Neural crest cell (in vitro differentiated cells): Measurements from ENCODE around the gene STARD7. TPM values are rescaled to one million over a fixed set of nuclear protein-coding genes. Genes with fewer than 3 reads are reported as not detected.

Experiments
- DNase-seq: peaks from one replicate; pipeline ENCODE4 v3.0.0; 2021; ENCODE audit warnings: low read depth, mixed read lengths, low spot score
- H3K27ac Mint-ChIP-seq: one replicate; pipeline ENCODE4 v1.8.0; 2021; ENCODE audit warnings: mild to moderate bottlenecking, mixed read lengths; ENCODE audit not compliant: unreplicated experiment
- H3K27me3 Mint-ChIP-seq: 2 replicates; pipeline ENCODE4 v1.8.0; 2021; ENCODE audit warnings: low read depth, mild to moderate bottlenecking, mixed read lengths
- H3K36me3 Mint-ChIP-seq: 2 replicates; pipeline ENCODE4 v1.8.0; 2021; ENCODE audit warnings: low read depth, mild to moderate bottlenecking, mixed read lengths
- H3K4me1 Mint-ChIP-seq: 2 replicates; pipeline ENCODE4 v1.8.0; 2021; ENCODE audit warnings: mixed read lengths
- H3K4me3 Mint-ChIP-seq: one replicate; pipeline ENCODE4 v1.8.0; 2021; ENCODE audit warnings: mild to moderate bottlenecking, mixed read lengths
- H3K9me3 Mint-ChIP-seq: 2 replicates; pipeline ENCODE4 v1.8.0; 2021; ENCODE audit warnings: mixed read lengths
- total RNA-seq: library from RNA; stranded (reverse); gene quantifications from 2 replicates; pipeline ENCODE4 v1.2.1, GENCODE V29; 2021
- TF ChIP-seq, protein P1 (sequence below): fragments of 200-600 bp; sonication (generic); conservative IDR thresholded peaks from 2 replicates; pipeline ENCODE4 v1.5.0; 2021; ENCODE audit warnings: antibody characterized with exemption, mild to moderate bottlenecking

STARD7 gene
- total RNA-seq, 1 donor from 2014 or later: 178 TPM

DNA sequence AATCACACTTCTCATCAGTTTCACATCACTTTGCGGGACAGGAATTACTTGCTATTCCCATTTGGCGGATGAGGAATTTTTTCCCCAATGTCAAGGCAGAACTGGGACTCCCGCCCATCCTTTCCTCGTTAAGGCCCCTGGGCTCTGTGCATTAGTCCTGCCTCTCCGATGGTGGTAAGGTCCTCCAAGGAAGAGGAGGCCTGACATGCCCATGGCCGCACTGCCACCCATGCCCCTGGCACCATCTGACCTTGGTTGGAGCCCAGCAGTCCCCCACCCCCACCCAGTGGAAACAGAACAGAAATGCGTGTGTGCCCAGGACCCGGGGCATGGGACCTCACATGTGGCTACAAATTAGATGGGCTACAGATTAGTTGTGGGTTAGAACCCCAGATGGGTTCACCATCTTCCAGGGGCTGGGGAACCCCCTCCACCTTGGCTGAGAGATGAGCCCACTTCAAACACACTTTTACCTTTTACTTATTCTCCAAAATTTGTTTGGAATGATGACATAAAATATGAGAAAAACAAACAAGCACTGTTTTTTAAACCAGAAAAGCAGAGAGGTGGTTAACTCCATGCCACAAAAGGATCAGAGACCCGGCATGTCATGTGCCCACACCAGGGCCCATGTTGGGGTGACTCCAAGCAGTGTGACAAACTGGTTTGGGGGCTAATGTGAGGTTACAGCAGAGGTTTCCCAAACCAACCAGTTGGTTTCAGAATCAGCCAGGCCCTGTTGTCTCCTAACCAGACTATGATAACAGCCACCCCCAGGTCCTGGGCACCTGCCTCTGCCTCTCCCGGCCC is 52.4 kb downstream of the STARD7 start:
- peaks cover 19% of the 10 kb centered on the region for H3K4me1 Mint-ChIP-seq

GRCh38 chr2:96154506-96155380 is 53.9 kb downstream of the STARD7 start:
- H3K27me3 Mint-ChIP-seq: no peaks in the 10 kb centered on the region

More for the DNA sequence above, 52.4 kb downstream of the STARD7 start:
- Mint-ChIP-seq H3K36me3 (no peaks in the 10 kb centered on the region), H3K27ac (no peak overlapping the region), H3K4me3 (no peak overlapping the region), H3K27me3 (no peaks in the 10 kb centered on the region), H3K9me3 (peaks cover 6% of the 10 kb centered on the region)
- TF ChIP-seq, protein P1, sequence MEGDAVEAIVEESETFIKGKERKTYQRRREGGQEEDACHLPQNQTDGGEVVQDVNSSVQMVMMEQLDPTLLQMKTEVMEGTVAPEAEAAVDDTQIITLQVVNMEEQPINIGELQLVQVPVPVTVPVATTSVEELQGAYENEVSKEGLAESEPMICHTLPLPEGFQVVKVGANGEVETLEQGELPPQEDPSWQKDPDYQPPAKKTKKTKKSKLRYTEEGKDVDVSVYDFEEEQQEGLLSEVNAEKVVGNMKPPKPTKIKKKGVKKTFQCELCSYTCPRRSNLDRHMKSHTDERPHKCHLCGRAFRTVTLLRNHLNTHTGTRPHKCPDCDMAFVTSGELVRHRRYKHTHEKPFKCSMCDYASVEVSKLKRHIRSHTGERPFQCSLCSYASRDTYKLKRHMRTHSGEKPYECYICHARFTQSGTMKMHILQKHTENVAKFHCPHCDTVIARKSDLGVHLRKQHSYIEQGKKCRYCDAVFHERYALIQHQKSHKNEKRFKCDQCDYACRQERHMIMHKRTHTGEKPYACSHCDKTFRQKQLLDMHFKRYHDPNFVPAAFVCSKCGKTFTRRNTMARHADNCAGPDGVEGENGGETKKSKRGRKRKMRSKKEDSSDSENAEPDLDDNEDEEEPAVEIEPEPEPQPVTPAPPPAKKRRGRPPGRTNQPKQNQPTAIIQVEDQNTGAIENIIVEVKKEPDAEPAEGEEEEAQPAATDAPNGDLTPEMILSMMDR: no peak
- DNase-seq: no peak

GRCh38 chr2:96153991-96154431 is 54.6 kb downstream of the STARD7 start:
- Mint-ChIP-seq H3K36me3 (no peaks in the 10 kb centered on the region), H3K9me3 (no peaks in the 10 kb centered on the region), H3K4me1 (peaks cover 23% of the 10 kb centered on the region), H3K27ac (peak overlapping the region; percentile 14), H3K4me3 (no peak overlapping the region), H3K27me3 (peaks cover 3% of the 10 kb centered on the region)
- DNase-seq: no peak
- TF ChIP-seq, protein P1: no peak

More at GRCh38 chr2:96154506-96155380, 53.9 kb downstream of the STARD7 start:
- Mint-ChIP-seq H3K27ac (peak overlapping the region; percentile 78), H3K36me3 (no peaks in the 10 kb centered on the region), H3K4me3 (no peak overlapping the region), H3K9me3 (peaks cover under 1% of the 10 kb centered on the region), H3K4me1 (peaks cover 19% of the 10 kb centered on the region)
- TF ChIP-seq, protein P1: no peak
- DNase-seq: no peak

GRCh38 chr2:96153291-96153713 is 55.3 kb downstream of the STARD7 start:
- Mint-ChIP-seq H3K4me3 (no peak overlapping the region), H3K36me3 (no peaks in the 10 kb centered on the region), H3K27ac (peak overlapping the region; percentile 14), H3K27me3 (peaks cover 5% of the 10 kb centered on the region), H3K9me3 (no peaks in the 10 kb centered on the region), H3K4me1 (peaks cover 25% of the 10 kb centered on the region)
- TF ChIP-seq, protein P1: no peak
- no peak for DNase-seq

DNA sequence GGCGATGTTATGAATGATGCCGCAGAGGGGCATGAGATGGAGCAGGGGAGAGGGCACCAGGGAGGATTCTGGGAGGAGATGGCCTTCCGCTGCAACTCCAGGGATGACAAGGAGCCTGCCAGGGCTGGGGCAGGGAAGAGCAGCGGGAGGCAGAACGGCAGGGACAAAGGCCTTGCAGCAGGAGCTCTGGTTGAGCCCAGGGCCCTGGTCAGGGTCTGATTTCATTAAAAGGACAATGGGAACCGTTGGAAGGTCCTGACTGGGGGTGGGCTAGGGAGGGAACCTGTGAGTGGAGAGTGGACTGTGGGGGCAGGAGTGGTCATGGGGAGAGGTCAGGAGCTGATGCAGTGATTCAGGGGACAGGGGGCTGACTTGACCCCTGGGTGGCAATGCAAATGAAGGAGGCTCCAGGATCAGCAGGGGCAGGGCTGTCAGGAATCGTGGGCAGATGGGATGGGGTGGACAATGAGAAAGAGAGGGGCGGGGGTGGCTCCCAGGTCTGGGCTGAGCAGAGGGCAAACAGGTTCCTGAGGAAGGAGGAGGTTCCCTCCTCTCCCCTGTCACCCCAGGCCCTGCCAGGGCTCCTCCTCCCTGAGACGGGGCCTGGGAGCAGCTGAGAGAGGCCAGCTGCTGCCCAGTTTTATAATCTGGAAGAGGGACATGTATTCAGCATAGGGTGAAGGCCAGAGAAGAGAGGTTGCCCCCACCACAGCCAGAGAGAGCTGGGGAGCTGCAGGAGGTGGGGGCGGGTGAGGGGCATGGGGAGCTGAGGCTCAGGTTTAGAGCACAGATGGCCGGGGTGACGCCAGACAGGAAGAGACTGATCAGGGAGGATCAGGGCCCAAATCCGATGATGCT is 56.1 kb downstream of the STARD7 start:
- Mint-ChIP-seq H3K4me3 (no peak overlapping the region), H3K27me3 (peaks cover 9% of the 10 kb centered on the region), H3K27ac (peak overlapping the region; percentile 78), H3K36me3 (no peaks in the 10 kb centered on the region), H3K9me3 (no peaks in the 10 kb centered on the region), H3K4me1 (peaks cover 28% of the 10 kb centered on the region)
- TF ChIP-seq, protein P1: no peak
- DNase-seq: no peak
